K562 (cell line): ENCODE data around the gene GRIK1. TPM values are rescaled to one million over a fixed set of nuclear protein-coding genes. Genes with fewer than 3 reads are reported as not detected.

ENCODE experiments used
- ATAC-seq: fragments of 200-7000 bp; cut with Tn5 transposase; 3 replicates; pipeline ENCODE4 v1.9.1; 2020; ENCODE audit warnings: moderate library complexity
- BruUV-seq: library from RNA; stranded (reverse); fragments of 400-500 nt; replicated peaks from 2 replicates; lab custom pipeline; 2021; lab: Mats Ljungman, UMichigan
- CTCF ChIA-PET: fragments of 300-600 bp; formaldehyde crosslinking; extraction: SDS; loops from one replicate; lab custom pipeline; 2021; ENCODE audit warnings: low intra/inter-chr PET ratio; lab: Yijun Ruan, JAX
- POLR2A ChIA-PET: fragments of 300-600, 350-650 bp; sonication (Branson Sonifier 250); formaldehyde crosslinking; extraction: SDS; loops from one replicate; lab custom pipeline; 2021; ENCODE audit warnings: antibody characterized with exemption, inconsistent platforms; lab: Yijun Ruan, JAX
- DNase-seq, 4 experiments: peaks; one replicate each; pipeline versions ENCODE4 v3.0.0 to v3.0.0-alpha.2; 2011 to 2018; ENCODE audit warnings: low spot score in 3 of 4, mixed read lengths in 3 of 4; ENCODE audit errors: extremely low read depth in 1 of 4
- FAIRE-seq: peaks from 2 replicates; lab custom pipeline; 2011; peaks lifted over from hg19 to GRCh38; lab: Jason Lieb, UNC
- H2AFZ ChIP-seq: 2 replicates; pipeline ENCODE4 v1.6.0; 2011; ENCODE audit warnings: low read depth, low read length, control low read depth, inconsistent platforms
- H3K27ac ChIP-seq: fragments of 200-600 bp; 3 replicates; pipeline ENCODE4 v1.8.0; 2011; ENCODE audit warnings: low read depth, mild to moderate bottlenecking, control low read depth, inconsistent platforms, low read length, moderate library complexity, mixed read lengths; ENCODE audit errors: extremely low read depth
- H3K27me3 ChIP-seq, 2 experiments: fragments of 300-600 bp in 1 of 2; 2 replicates in 1 of 2; 3 replicates in 1 of 2; pipeline versions ENCODE4 v1.6.0 to v1.8.0; 2011; ENCODE audit warnings: inconsistent platforms in 2 of 2, low read length in 2 of 2, mild to moderate bottlenecking in 1 of 2, mixed read lengths in 1 of 2, moderate library complexity in 1 of 2; ENCODE audit not compliant: control insufficient read depth in 2 of 2, insufficient read depth in 2 of 2
- H3K36me3 ChIP-seq: fragments of 300-600 bp; 3 replicates; pipeline ENCODE4 v1.8.0; 2011; ENCODE audit warnings: mild to moderate bottlenecking, low read length, inconsistent platforms; ENCODE audit not compliant: control insufficient read depth, insufficient read depth
- H3K4me1 ChIP-seq, 2 experiments: fragments of 200-600 bp in 1 of 2; replicated peaks in 1 of 2; 2 replicates in 1 of 2; 3 replicates in 1 of 2; pipeline versions ENCODE4 v1.5.1 to v1.8.0; 2011; ENCODE audit warnings: inconsistent platforms in 2 of 2, low read length in 2 of 2, mild to moderate bottlenecking in 1 of 2, mixed read lengths in 1 of 2, moderate library complexity in 1 of 2; ENCODE audit not compliant: control insufficient read depth in 2 of 2, insufficient read depth in 2 of 2
- H3K4me2 ChIP-seq: 2 replicates; pipeline ENCODE4 v1.6.1; 2011; ENCODE audit warnings: low read length, control low read depth, inconsistent platforms, mixed read lengths; ENCODE audit not compliant: insufficient read depth
- H3K4me3 ChIP-seq: fragments of 200-600 bp; sonication (generic), shearing (Covaris generic); 2 replicates; pipeline ENCODE4 v1.5.1; 2016; ENCODE audit warnings: control low read depth, inconsistent platforms
- H3K79me2 ChIP-seq: fragments of 200-600 bp; 3 replicates; pipeline ENCODE4 v1.8.0; 2011; ENCODE audit warnings: low read length, inconsistent platforms; ENCODE audit not compliant: control insufficient read depth, insufficient read depth
- H3K9ac ChIP-seq, 2 experiments: 2 replicates each; pipeline versions ENCODE4 v1.6.0 to v1.6.1; 2011; ENCODE audit warnings: low read depth in 2 of 2, low read length in 2 of 2, control low read depth in 1 of 2, inconsistent platforms in 1 of 2, mild to moderate bottlenecking in 1 of 2, mixed read lengths in 1 of 2; ENCODE audit not compliant: insufficient read depth in 1 of 2
- H3K9me1 ChIP-seq: one replicate; pipeline ENCODE4 v1.6.0; 2011; ENCODE audit warnings: inconsistent platforms, mild to moderate bottlenecking, low read length, moderate library complexity; ENCODE audit not compliant: control insufficient read depth, insufficient read depth
- H3K9me3 ChIP-seq: replicated peaks from 2 replicates; pipeline ENCODE4 v1.5.1; 2011; ENCODE audit warnings: low read depth, low read length, inconsistent platforms; ENCODE audit not compliant: control insufficient read depth, insufficient read depth
- H4K20me1 ChIP-seq: replicated peaks from 2 replicates; pipeline ENCODE4 v1.6.1; 2011; ENCODE audit warnings: low read length, inconsistent platforms, mixed read lengths; ENCODE audit not compliant: control insufficient read depth, insufficient read depth
- ADNP ChIP-seq: fragments of 200-800 bp; sonication (Bioruptor generic); IDR thresholded peaks from 2 replicates; pipeline ENCODE4 v1.6.1; 2016; ENCODE audit warnings: missing genetic modification characterization, missing compliant biosample characterization
- BCOR ChIP-seq: fragments of 450-650 bp; IDR thresholded peaks from 2 replicates; pipeline ENCODE4 v1.6.1; 2016
- BRD4 ChIP-seq: fragments of 200-600 bp; sonication (generic); IDR thresholded peaks from 2 replicates; pipeline ENCODE4 v1.6.1; 2017; ENCODE audit warnings: inconsistent platforms
- CBX1 ChIP-seq: sonication (generic); IDR thresholded peaks from 2 replicates; pipeline ENCODE4 v1.6.1; 2016; ENCODE audit warnings: antibody characterized with exemption, low read depth, mild to moderate bottlenecking
- CBX3 ChIP-seq, 2 experiments: IDR thresholded peaks; 1 replicate in 1 of 2; 2 replicates in 1 of 2; pipeline ENCODE4 v1.6.1; 2012; ENCODE audit warnings: inconsistent platforms in 2 of 2, low read length in 2 of 2, borderline replicate concordance in 1 of 2, control low read depth in 1 of 2
- CHD4 ChIP-seq: fragments of 200-600 bp; sonication (generic); IDR thresholded peaks from 3 replicates; pipeline ENCODE4 v1.6.1; 2012; ENCODE audit warnings: low read depth, mild to moderate bottlenecking, mixed read lengths, low read length, inconsistent platforms; ENCODE audit not compliant: insufficient read depth, insufficient replicate concordance, poor library complexity, severe bottlenecking
- HDAC2 ChIP-seq: fragments of 450-650 bp; IDR thresholded peaks from 2 replicates; pipeline ENCODE4 v1.6.1; 2016; ENCODE audit warnings: mild to moderate bottlenecking
- KDM1A ChIP-seq, 2 experiments: fragments of 450-650 bp; IDR thresholded peaks; 2 replicates each; pipeline ENCODE4 v1.6.1; 2016; ENCODE audit warnings: mild to moderate bottlenecking in 2 of 2
- MXI1 ChIP-seq: IDR thresholded peaks from 2 replicates; pipeline ENCODE4 v1.6.1; 2011; ENCODE audit warnings: low read depth, mild to moderate bottlenecking, improper control_type of control experiment, low read length
- NRF1 ChIP-seq, 2 experiments: fragments of 450-650 bp; IDR thresholded peaks in 1 of 2; conservative IDR thresholded peaks in 1 of 2; 2 replicates each; pipeline ENCODE4 v1.6.1; 2014; ENCODE audit warnings: mild to moderate bottlenecking in 2 of 2
- PHF20 ChIP-seq: fragments of 450-650 bp; IDR thresholded peaks from 2 replicates; pipeline ENCODE4 v1.6.1; 2018; ENCODE audit not compliant: partially characterized antibody
- PHF21A ChIP-seq: fragments of 450-650 bp; IDR thresholded peaks from 2 replicates; pipeline ENCODE4 v1.6.1; 2017; ENCODE audit warnings: low read depth, borderline replicate concordance
- PML ChIP-seq: IDR thresholded peaks from 2 replicates; pipeline ENCODE4 v1.6.1; 2012; ENCODE audit warnings: low read length, inconsistent platforms
- RBM25 ChIP-seq: fragments of 200-400 bp; formaldehyde crosslinking; IDR thresholded peaks from 2 replicates; pipeline ENCODE4 v1.6.1; 2018; ENCODE audit warnings: low read length, low read depth, moderate library complexity; ENCODE audit not compliant: severe bottlenecking
- RCOR1 ChIP-seq, 2 experiments: IDR thresholded peaks; 2 replicates each; pipeline ENCODE4 v1.6.1; 2012; ENCODE audit warnings: low read depth in 2 of 2, low read length in 2 of 2, borderline replicate concordance in 1 of 2, improper control_type of control experiment in 1 of 2
- SMARCA5 ChIP-seq: fragments of 450-650 bp; IDR thresholded peaks from 2 replicates; pipeline ENCODE4 v1.6.1; 2016
- TBP ChIP-seq: optimal IDR thresholded peaks from 2 replicates; pipeline ENCODE3; 2011; ENCODE audit warnings: low read depth, low read length, improper control_type of control experiment
- TCF7 ChIP-seq: sonication (generic); IDR thresholded peaks from 2 replicates; pipeline ENCODE4 v1.6.1; 2016; ENCODE audit warnings: antibody characterized with exemption, borderline replicate concordance
- ZNF134 ChIP-seq: fragments of 250-450 bp; sonication (Bioruptor Pico); conservative IDR thresholded peaks from 2 replicates; pipeline ENCODE4 v1.4.0; 2020
- ZNF239 ChIP-seq: fragments of 250-450 bp; sonication (Bioruptor Pico); IDR thresholded peaks from 2 replicates; pipeline ENCODE4 v1.4.0; 2020; ENCODE audit warnings: mild to moderate bottlenecking
- ZNF644 ChIP-seq: fragments of 200-800 bp; sonication (Bioruptor generic); IDR thresholded peaks from 2 replicates; pipeline ENCODE4 v1.6.1; 2016; ENCODE audit warnings: low read depth, missing genetic modification characterization, missing compliant biosample characterization
- ZNF717 ChIP-seq: fragments of 250-450 bp; sonication (Bioruptor Pico); IDR thresholded peaks from 2 replicates; pipeline ENCODE4 v1.5.0; 2021
- ZNF75A ChIP-seq: fragments of 450-650 bp; formaldehyde crosslinking; IDR thresholded peaks from 2 replicates; pipeline ENCODE4 v1.4.0; 2020; ENCODE audit warnings: mild to moderate bottlenecking
- WGBS: fragments of 100-300 bp; shearing (Covaris generic); methylation state at CpG from one replicate; pipeline ENCODE4 v1.1.6; 2016; ENCODE audit warnings: low coverage, mixed read lengths; ENCODE audit not compliant: insufficient coverage; ENCODE audit errors: missing lambda C conversion rate; 5-methylcytosine and 5-hydroxymethylcytosine counted together
- in situ Hi-C: fragments of 300-500 bp; cut with MboI; formaldehyde crosslinking; loops from 4 replicates; pipeline ENCODE4 v1.15.0; 2018; ENCODE audit warnings: inconsistent platforms, mixed read lengths
- intact Hi-C: fragments of 100-400 bp; cut with micrococcal nuclease; formaldehyde crosslinking; loops from 2 replicates; pipeline ENCODE4 v1.14.2; 2022
- polyA plus RNA-seq, 8 experiments: library from polyadenylated mRNA; depleted of rRNA in 4 of 8; stranded (reverse) in 5 of 8; unstranded in 3 of 8; fragments of >200 nt; fragmentation: Nextera tagmentation in 2 of 8; fragmentation: Illumina TruSeq in 1 of 8; extraction: Ambion mirVana in 2 of 8; extraction: Trizol in 1 of 8; gene quantifications; 2 replicates each; pipeline versions ENCODE4 v1.2.1 to v1.2.3, GENCODE V29; 2011 to 2014; ENCODE audit warnings: inconsistent platforms in 1 of 8, missing spikeins in 1 of 8
- total RNA-seq, 7 experiments: library from RNA; depleted of rRNA in 6 of 7; stranded (reverse); fragments of >200 nt in 6 of 7; fragmentation: Illumina TruSeq in 2 of 7; extraction: Trizol in 2 of 7; gene quantifications; 2 replicates each; pipeline versions ENCODE4 v1.2.1 to v1.2.3, GENCODE V29; 2011 to 2021; ENCODE audit warnings: low replicate concordance in 1 of 7
- TF ChIP-seq, protein P1 (sequence below), 2 experiments: fragments of 450-650 bp in 1 of 2; sonication (generic) in 1 of 2; formaldehyde crosslinking in 1 of 2; IDR thresholded peaks in 1 of 2; conservative IDR thresholded peaks in 1 of 2; 2 replicates each; pipeline versions ENCODE4 v1.6.1 to v1.8.1; 2016 to 2023; ENCODE audit warnings: mild to moderate bottlenecking in 2 of 2, moderate library complexity in 2 of 2, inconsistent platforms in 1 of 2, missing genetic modification reagents in 1 of 2

The GRIK1 gene
- total and polyA plus RNA-seq, 9 of the 15 experiments (the other 6 are each of a cell fraction or from before 2014, with no cell fraction given), result 0.17 to 2.8 (median 0.53) TPM

DNA sequence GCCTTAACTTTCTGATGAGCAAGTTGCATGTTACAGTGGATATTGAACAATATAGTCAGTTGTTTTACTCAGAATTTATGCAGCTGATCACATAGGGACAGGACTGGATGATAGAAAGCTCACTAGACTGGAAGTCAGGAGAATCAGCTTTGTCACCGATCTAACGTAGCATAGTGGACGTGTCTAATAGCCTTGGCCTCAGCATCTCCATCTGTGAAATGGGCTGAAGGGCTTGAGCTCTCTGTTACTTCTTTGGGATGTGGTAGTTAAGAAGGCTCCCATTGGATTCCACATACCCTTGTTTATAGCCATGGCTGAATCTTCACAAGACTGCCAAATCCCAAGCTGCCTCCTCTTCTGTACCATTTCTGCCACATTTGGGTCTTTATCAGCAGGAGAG is 190.6 kb downstream of the GRIK1 start:
- ATAC-seq, result no peak
- no peak for DNase-seq
- Histone ChIP-seq H3K9ac (no peak overlapping the region), H3K27ac (no peak overlapping the region), H3K79me2 (no peaks in the 10 kb centered on the region), H3K4me1 (peaks cover 0 to 6% of the 10 kb centered on the region in 2 experiments; a peak in 2 of 5 replicates), H3K27me3 (no peaks in the 10 kb centered on the region), H4K20me1 (no peaks in the 10 kb centered on the region), H3K9me3 (no peaks in the 10 kb centered on the region), H3K4me2 (no peak overlapping the region), H3K36me3 (no peaks in the 10 kb centered on the region)
- intact Hi-C loops, result no loop called here
- in situ Hi-C loops, result no loop called here
- BruUV-seq, result no TSS peak
- TF ChIP-seq ZNF717 (CRISPR knock-in tag) (no peak), HDAC2 (peak; percentile 86; the same call in 1 of the 2 replicates), RCOR1 (IDR thresholded peaks at IDR 0.05; ENCODE audit: borderline replicate concordance in 1 of 2, low read depth in 2 of 2, low read length in 2 of 2) (peak; percentile 46 to 90; a peak in 3 of 4 replicates), PHF20 (peak; percentile 58), CBX3 (IDR thresholded peaks at IDR 0.05; ENCODE audit: borderline replicate concordance in 1 of 2, low read length in 2 of 2) (0 out of 3 replicates have a peak, but pooled peaks of 1 of the 2 experiments have one; percentile 65), CHD4 (peak; percentile 96), PML (no peak), CBX1 (peak; percentile 81; the same call in 1 of the 2 replicates), TBP (peak; percentile 14), BCOR (peak; percentile 97), NRF1 (conservative IDR thresholded peaks at IDR 0.05 in 1 of 2, IDR thresholded peaks at IDR 0.05 in 1 of 2) (no peak), TCF7 (no peak), KDM1A (IDR thresholded peaks at IDR 0.05) (peak; percentile 88 to 93), SMARCA5 (peak; percentile 83), ZNF134 (CRISPR knock-in tag) (no peak), PHF21A (no peak), ZNF75A (CRISPR knock-in tag) (no peak), ZNF644 (tag) (no peak), BRD4 (peak; percentile 61; the same call in 1 of the 2 replicates), ADNP (tag) (peak; percentile 92), ZNF239 (CRISPR knock-in tag) (no peak), RBM25 (peak; percentile 100), MXI1 (no peak)
- TF ChIP-seq, protein P1, sequence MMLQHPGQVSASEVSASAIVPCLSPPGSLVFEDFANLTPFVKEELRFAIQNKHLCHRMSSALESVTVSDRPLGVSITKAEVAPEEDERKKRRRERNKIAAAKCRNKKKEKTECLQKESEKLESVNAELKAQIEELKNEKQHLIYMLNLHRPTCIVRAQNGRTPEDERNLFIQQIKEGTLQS (IDR thresholded peaks at IDR 0.05), result no peak
- TF ChIP-seq, protein P1 (CRISPR knock-in tag; conservative IDR thresholded peaks at IDR 0.05), result no peak
- TF ChIP-seq, all 486 proteins: peak for 13
- 83% methylated on average over 3 of the region's 3 CpGs for WGBS
- no peak for FAIRE-seq
- H2AFZ ChIP-seq, result no peak overlapping the region
- H3K9me1 ChIP-seq, result no peaks in the 10 kb centered on the region
- CTCF ChIA-PET, result no interaction called here
- POLR2A ChIA-PET, result interaction anchor here (0.5 to 2.0 kb wide), 2 partner anchors 9 to 11 kb away, joined by 5 to 6 read pairs; no protein-coding TSS in a partner anchor
- no peak overlapping the region for H3K4me3 ChIP-seq
